HFF-Myc (cell line): ENCODE data around the gene PACRG.

ENCODE experiments used
- DNase-seq: peaks from one replicate; pipeline ENCODE4 v3.0.0-alpha.2; 2011; ENCODE audit warnings: low read depth; ENCODE audit errors: extremely low read depth
- H3K4me3 ChIP-seq: replicated peaks from 2 replicates; pipeline ENCODE4 v1.5.1; 2011; ENCODE audit warnings: low read depth, mild to moderate bottlenecking, control low read depth, low read length
- TF ChIP-seq, protein P1 (sequence below): IDR thresholded peaks from 2 replicates; pipeline ENCODE4 v1.5.1; 2012; ENCODE audit warnings: mild to moderate bottlenecking, low read depth, low read length, control low read depth; ENCODE audit errors: missing control alignments

PACRG gene

GRCh38 chr6:163259689-163260088, 531.9 kb downstream of the PACRG start:
- no peak overlapping the region for H3K4me3 ChIP-seq
- TF ChIP-seq, protein P1, sequence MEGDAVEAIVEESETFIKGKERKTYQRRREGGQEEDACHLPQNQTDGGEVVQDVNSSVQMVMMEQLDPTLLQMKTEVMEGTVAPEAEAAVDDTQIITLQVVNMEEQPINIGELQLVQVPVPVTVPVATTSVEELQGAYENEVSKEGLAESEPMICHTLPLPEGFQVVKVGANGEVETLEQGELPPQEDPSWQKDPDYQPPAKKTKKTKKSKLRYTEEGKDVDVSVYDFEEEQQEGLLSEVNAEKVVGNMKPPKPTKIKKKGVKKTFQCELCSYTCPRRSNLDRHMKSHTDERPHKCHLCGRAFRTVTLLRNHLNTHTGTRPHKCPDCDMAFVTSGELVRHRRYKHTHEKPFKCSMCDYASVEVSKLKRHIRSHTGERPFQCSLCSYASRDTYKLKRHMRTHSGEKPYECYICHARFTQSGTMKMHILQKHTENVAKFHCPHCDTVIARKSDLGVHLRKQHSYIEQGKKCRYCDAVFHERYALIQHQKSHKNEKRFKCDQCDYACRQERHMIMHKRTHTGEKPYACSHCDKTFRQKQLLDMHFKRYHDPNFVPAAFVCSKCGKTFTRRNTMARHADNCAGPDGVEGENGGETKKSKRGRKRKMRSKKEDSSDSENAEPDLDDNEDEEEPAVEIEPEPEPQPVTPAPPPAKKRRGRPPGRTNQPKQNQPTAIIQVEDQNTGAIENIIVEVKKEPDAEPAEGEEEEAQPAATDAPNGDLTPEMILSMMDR, result no peak
- DNase-seq, result no peak

GRCh38 chr6:163260111-163260895, 532.5 kb downstream of the PACRG start:
- TF ChIP-seq, protein P1, result no peak
- H3K4me3 ChIP-seq, result no peak overlapping the region
- no peak for DNase-seq

- DNase-seq, result no peak
- TF ChIP-seq, protein P1, result no peak
- H3K4me3 ChIP-seq, result no peak overlapping the region
Measured at GRCh38 chr6:163260911-163261310, 533.1 kb downstream of the PACRG start.

- TF ChIP-seq, protein P1, result no peak
- H3K4me3 ChIP-seq, result no peak overlapping the region
- DNase-seq, result no peak
Measured at GRCh38 chr6:163261361-163261760, 533.6 kb downstream of the PACRG start.

DNA sequence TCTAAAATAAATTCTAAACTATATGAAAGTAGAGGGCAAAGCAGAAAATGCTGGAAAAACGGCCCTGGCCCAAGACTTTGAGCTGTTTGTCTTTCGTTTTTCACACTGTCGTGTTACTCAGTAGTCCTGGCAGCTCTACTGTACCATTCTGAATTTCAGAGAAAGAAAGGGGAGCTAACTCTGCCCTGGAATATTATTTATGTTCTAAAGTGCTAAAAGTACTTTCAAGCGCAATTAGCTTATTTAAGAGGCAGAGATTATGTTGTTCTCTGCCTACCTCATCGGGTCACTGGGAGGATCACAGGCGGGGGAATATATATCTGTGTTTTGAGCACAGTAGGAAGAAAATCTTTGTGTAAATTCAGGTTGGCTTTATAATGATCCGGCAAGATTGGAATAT, 534.3 kb downstream of the PACRG start:
- TF ChIP-seq, protein P1, result no peak
- no peak for DNase-seq
- no peak overlapping the region for H3K4me3 ChIP-seq

- no peak overlapping the region for H3K4me3 ChIP-seq
- no peak for DNase-seq
- TF ChIP-seq, protein P1, result no peak
Measured at GRCh38 chr6:163263196-163263595, 535.4 kb downstream of the PACRG start.
